ENCODE data around the gene POLR2I. TPM values are rescaled to one million over a fixed set of nuclear protein-coding genes. Genes with fewer than 3 reads are reported as not detected.

POLR2I gene
- total and polyA plus RNA-seq, 2 experiments from 2014 or later = 94.0 to 413 TPM

DNA sequence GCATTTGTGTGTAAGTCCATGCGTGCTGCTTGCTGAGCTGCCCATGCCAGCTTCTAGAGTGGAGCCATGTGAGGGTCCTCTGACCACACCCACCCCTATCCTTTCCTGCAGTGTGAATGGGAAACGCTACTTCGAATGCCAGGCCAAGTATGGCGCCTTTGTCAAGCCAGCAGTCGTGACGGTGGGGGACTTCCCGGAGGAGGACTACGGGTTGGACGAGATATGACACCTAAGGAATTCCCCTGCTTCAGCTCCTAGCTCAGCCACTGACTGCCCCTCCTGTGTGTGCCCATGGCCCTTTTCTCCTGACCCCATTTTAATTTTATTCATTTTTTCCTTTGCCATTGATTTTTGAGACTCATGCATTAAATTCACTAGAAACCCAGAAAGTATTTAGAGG lies 10.9 kb upstream of the POLR2I start (continued):
- TF ChIP-seq, protein P1, sequence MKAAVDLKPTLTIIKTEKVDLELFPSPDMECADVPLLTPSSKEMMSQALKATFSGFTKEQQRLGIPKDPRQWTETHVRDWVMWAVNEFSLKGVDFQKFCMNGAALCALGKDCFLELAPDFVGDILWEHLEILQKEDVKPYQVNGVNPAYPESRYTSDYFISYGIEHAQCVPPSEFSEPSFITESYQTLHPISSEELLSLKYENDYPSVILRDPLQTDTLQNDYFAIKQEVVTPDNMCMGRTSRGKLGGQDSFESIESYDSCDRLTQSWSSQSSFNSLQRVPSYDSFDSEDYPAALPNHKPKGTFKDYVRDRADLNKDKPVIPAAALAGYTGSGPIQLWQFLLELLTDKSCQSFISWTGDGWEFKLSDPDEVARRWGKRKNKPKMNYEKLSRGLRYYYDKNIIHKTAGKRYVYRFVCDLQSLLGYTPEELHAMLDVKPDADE (IDR thresholded peaks at IDR 0.05) = no peak

- H3K4me2 ChIP-seq = no peak overlapping the region
- TF ChIP-seq ZNF114 (CRISPR knock-in tag; IDR thresholded peaks at IDR 0.05) = no peak
- TF ChIP-seq, protein P1 (IDR thresholded peaks at IDR 0.05) = no peak
- no peak for TF ChIP-seq EZH2 (IDR thresholded peaks at IDR 0.05; ENCODE audit: low read depth, unreplicated experiment)
- no peak for TF ChIP-seq STAT1 (IDR thresholded peaks at IDR 0.05; ENCODE audit: unreplicated experiment)
- Mint-ChIP-seq H3K27ac (no peak overlapping the region), H3K4me1 (peaks cover 10% of the 10 kb centered on the region), H3K9me3 (no peaks in the 10 kb centered on the region; the same call in 2 of the 3 replicates), H3K27me3 (ENCODE audit: insufficient read depth, low read depth, poor library complexity) (peaks cover 7% of the 10 kb centered on the region), H3K36me3 (ENCODE audit: low read depth) (peaks cover 64% of the 10 kb centered on the region), H3K4me3 (no peak overlapping the region)
- H3K79me2 ChIP-seq (replicated peaks; ENCODE audit: insufficient read depth) = peaks cover 8% of the 10 kb centered on the region
- DNase-seq (ENCODE audit: low spot score) (no peak), ATAC-seq (no peak)
- peaks cover 3% of the 10 kb centered on the region; the same call in 1 of the 2 replicates for H3K4me1 ChIP-seq (ENCODE audit: insufficient read depth)
- no peaks in the 10 kb centered on the region; the same call in 1 of the 2 replicates for H3K36me3 ChIP-seq (ENCODE audit: insufficient read depth)
- H2AFZ ChIP-seq = no peak overlapping the region
- no peaks in the 10 kb centered on the region for H3K27me3 ChIP-seq (ENCODE audit: insufficient read depth)
- 0 out of 2 replicates have a peak, but pooled peaks cover 4% of the 10 kb centered on the region for H4K20me1 ChIP-seq (replicated peaks; ENCODE audit: insufficient read depth)
- H3K9me2 ChIP-seq (ENCODE audit: insufficient read depth) = no peaks in the 10 kb centered on the region
- H3K4me3 ChIP-seq = no peak overlapping the region
- no peak overlapping the region for H3K27ac ChIP-seq (ENCODE audit: low read depth)
- H3F3A ChIP-seq (replicated peaks; ENCODE audit: low read depth) = peaks cover 10% of the 10 kb centered on the region
These were observed 6.9 kb upstream of the POLR2I start for GRCh38 chr19:36121486-36122124.

DNA sequence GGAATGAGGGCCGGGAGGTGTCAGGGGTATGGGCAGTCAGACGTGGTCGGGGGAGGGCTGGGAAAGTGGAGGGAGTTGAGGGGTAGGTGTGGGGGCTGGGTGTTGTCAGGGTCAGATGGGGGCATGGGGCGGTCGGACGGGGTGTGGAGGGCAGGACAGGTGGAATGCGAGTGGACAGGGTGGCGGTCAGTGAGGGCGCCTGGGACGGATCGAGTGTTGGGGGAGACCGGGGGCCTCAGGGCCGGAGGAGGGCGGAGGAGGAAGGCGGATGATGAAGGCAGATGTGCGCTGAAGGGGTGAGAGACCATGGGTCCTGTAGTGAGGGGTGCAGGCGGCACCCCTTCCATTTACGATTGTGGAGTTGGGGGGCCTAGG lies 6.3 kb upstream of the POLR2I start:
- H3F3A ChIP-seq (replicated peaks; ENCODE audit: low read depth) = peaks cover 13% of the 10 kb centered on the region
- Mint-ChIP-seq H3K4me1 (peaks cover 14% of the 10 kb centered on the region), H3K36me3 (ENCODE audit: low read depth) (peaks cover 67% of the 10 kb centered on the region), H3K27ac (no peak overlapping the region), H3K9me3 (no peaks in the 10 kb centered on the region; the same call in 2 of the 3 replicates), H3K27me3 (ENCODE audit: insufficient read depth, low read depth, poor library complexity) (peaks cover 7% of the 10 kb centered on the region), H3K4me3 (no peak overlapping the region)
- H3K36me3 ChIP-seq (ENCODE audit: insufficient read depth) = no peaks in the 10 kb centered on the region; the same call in 1 of the 2 replicates
- no peak overlapping the region for H2AFZ ChIP-seq
- H3K4me1 ChIP-seq (ENCODE audit: insufficient read depth) = peaks cover 7% of the 10 kb centered on the region; the same call in 1 of the 2 replicates
- ATAC-seq (no peak), DNase-seq (ENCODE audit: low spot score) (no peak)
- no peak overlapping the region for H3K4me2 ChIP-seq
- H3K9me2 ChIP-seq (ENCODE audit: insufficient read depth) = no peaks in the 10 kb centered on the region
- H3K27ac ChIP-seq (ENCODE audit: low read depth) = no peak overlapping the region
- peaks cover 13% of the 10 kb centered on the region for H3K79me2 ChIP-seq (replicated peaks; ENCODE audit: insufficient read depth)
- no peaks in the 10 kb centered on the region for H3K27me3 ChIP-seq (ENCODE audit: insufficient read depth)
- no peak overlapping the region for H3K4me3 ChIP-seq
- H4K20me1 ChIP-seq (replicated peaks; ENCODE audit: insufficient read depth) = 0 out of 2 replicates have a peak, but pooled peaks cover 4% of the 10 kb centered on the region
- TF ChIP-seq STAT1 (IDR thresholded peaks at IDR 0.05; ENCODE audit: unreplicated experiment) = no peak
- no peak for TF ChIP-seq CREB1 (CRISPR knock-in tag; IDR thresholded peaks at IDR 0.05; ENCODE audit: low read depth)
- TF ChIP-seq REST (IDR thresholded peaks at IDR 0.05; ENCODE audit: unreplicated experiment) = no peak
- TF ChIP-seq, protein P1 (IDR thresholded peaks at IDR 0.05) = no peak
- TF ChIP-seq CTCF (conservative IDR thresholded peaks at IDR 0.05; ENCODE audit: low read depth in 2 of 2) = no peak
- TF ChIP-seq ZNF331 (CRISPR knock-in tag; IDR thresholded peaks at IDR 0.05; ENCODE audit: low read depth) = no peak
- TF ChIP-seq EZH2phosphoT487 (IDR thresholded peaks at IDR 0.05; ENCODE audit: unreplicated experiment) = no peak
- no peak for TF ChIP-seq JUNB (IDR thresholded peaks at IDR 0.05; ENCODE audit: unreplicated experiment)
- TF ChIP-seq NANOG (IDR thresholded peaks at IDR 0.05; ENCODE audit: borderline replicate concordance) = no peak
- TF ChIP-seq ZNF114 (CRISPR knock-in tag; IDR thresholded peaks at IDR 0.05) = no peak
- no peak for TF ChIP-seq EZH2 (IDR thresholded peaks at IDR 0.05; ENCODE audit: low read depth, unreplicated experiment)
- TF ChIP-seq POLR2AphosphoS5 (IDR thresholded peaks at IDR 0.05; ENCODE audit: low read depth) = no peak
